B cell (primary cell): ENCODE data around the gene PDGFA. TPM values are rescaled to one million over a fixed set of nuclear protein-coding genes. Genes with fewer than 3 reads are reported as not detected.

ENCODE experiments used
- ATAC-seq: fragments of 200-7000 bp; cut with Tn5 transposase; one replicate; pipeline ENCODE4 v1.10.0; 2021; ENCODE audit warnings: low read depth, mild to moderate bottlenecking, moderate number of reproducible peaks, moderate library complexity
- CTCF ChIA-PET: fragments of 350-600 bp; sonication (Branson Sonifier 250); formaldehyde crosslinking; loops from one replicate; lab custom pipeline; 2021; ENCODE audit warnings: antibody characterized with exemption, inconsistent platforms; lab: Charles Lee
- POLR2A ChIA-PET: fragments of 350-600 bp; sonication (Branson Sonifier 250); formaldehyde crosslinking; loops from one replicate; lab custom pipeline; 2021; ENCODE audit warnings: antibody characterized with exemption; lab: Charles Lee
- DNase-seq: peaks from one replicate; pipeline ENCODE4 v3.0.0; 2013
- H2AFZ ChIP-seq: 2 replicates; pipeline ENCODE4 v1.6.1; 2012; ENCODE audit warnings: mild to moderate bottlenecking, low read depth, low read length; ENCODE audit not compliant: insufficient read depth, poor library complexity, severe bottlenecking
- H3K27ac ChIP-seq, 2 donors: 1 replicate in 1 of 2; 2 replicates in 1 of 2; pipeline ENCODE4 v1.5.1; 2012 to 2013; ENCODE audit warnings: low read length in 2 of 2, mild to moderate bottlenecking in 2 of 2, moderate library complexity in 1 of 2
- H3K27me3 ChIP-seq, 4 experiments: fragments of 200-600 bp in 1 of 4; sonication (generic) in 1 of 4; replicated peaks in 1 of 4; 1 replicate in 2 of 4; 2 replicates in 2 of 4; pipeline versions ENCODE4 v1.6.1 to v1.7.0; 2013 to 2016; ENCODE audit warnings: low read length in 3 of 4, mild to moderate bottlenecking in 2 of 4, mixed read lengths in 1 of 4, moderate library complexity in 1 of 4; ENCODE audit not compliant: insufficient read depth in 4 of 4, control insufficient read depth in 3 of 4; ENCODE audit errors: control extremely low read depth in 1 of 4
- H3K36me3 ChIP-seq, 2 experiments: replicated peaks in 1 of 2; 1 replicate in 1 of 2; 2 replicates in 1 of 2; pipeline versions ENCODE4 v1.6.1 to v1.7.1; 2013; ENCODE audit warnings: low read length in 1 of 2; ENCODE audit not compliant: insufficient read depth in 2 of 2, control insufficient read depth in 1 of 2; ENCODE audit errors: control extremely low read depth in 1 of 2, extremely low read depth in 1 of 2
- H3K4me1 ChIP-seq, 2 donors: fragments of 200-600 bp in 1 of 2; sonication (generic) in 1 of 2; 1 replicate in 1 of 2; 2 replicates in 1 of 2; pipeline versions ENCODE4 v1.5.1 to v1.6.1; 2013 to 2017; ENCODE audit warnings: low read length in 2 of 2; ENCODE audit not compliant: control insufficient read depth in 2 of 2, insufficient read depth in 2 of 2
- H3K4me2 ChIP-seq: replicated peaks from 2 replicates; pipeline ENCODE3; 2012; ENCODE audit warnings: mild to moderate bottlenecking, low read depth, low read length; ENCODE audit not compliant: poor library complexity, severe bottlenecking
- H3K4me3 ChIP-seq, 5 experiments: fragments of 200-600 bp in 1 of 5; sonication (generic) in 1 of 5; 1 replicate in 3 of 5; 2 replicates in 2 of 5; pipeline versions ENCODE4 v1.5.1 to v1.7.0; 2011 to 2016; ENCODE audit warnings: low read length in 4 of 5, mild to moderate bottlenecking in 4 of 5, low read depth in 2 of 5, control low read depth in 1 of 5, moderate library complexity in 1 of 5; ENCODE audit not compliant: insufficient read depth in 1 of 5; ENCODE audit errors: control extremely low read depth in 1 of 5, extremely low read depth in 1 of 5
- H3K79me2 ChIP-seq: fragments of 200-600 bp; sonication (generic); one replicate; pipeline ENCODE4 v1.6.0; 2016; ENCODE audit warnings: low read length; ENCODE audit not compliant: control insufficient read depth, insufficient read depth
- H3K9ac ChIP-seq: fragments of 200-600 bp; sonication (generic); 2 replicates; pipeline ENCODE4 v1.6.1; 2017; ENCODE audit warnings: mild to moderate bottlenecking, low read length, moderate library complexity
- H3K9me3 ChIP-seq, 3 donors: one replicate each; pipeline versions ENCODE4 v1.6.1 to v1.7.1; 2013; ENCODE audit warnings: low read length in 2 of 3; ENCODE audit not compliant: control insufficient read depth in 2 of 3, insufficient read depth in 1 of 3; ENCODE audit errors: control extremely low read depth in 1 of 3
- H4K20me1 ChIP-seq: 2 replicates; pipeline ENCODE4 v1.6.0; 2012; ENCODE audit warnings: mild to moderate bottlenecking, low read length; ENCODE audit not compliant: insufficient read depth, control insufficient read depth, poor library complexity, severe bottlenecking
- H3K27ac Mint-ChIP-seq: one replicate; pipeline ENCODE4 v1.8.0; 2021; ENCODE audit warnings: mixed read lengths
- H3K27me3 Mint-ChIP-seq: one replicate; pipeline ENCODE4 v1.8.0; 2021; ENCODE audit warnings: mixed read lengths
- H3K4me1 Mint-ChIP-seq: one replicate; pipeline ENCODE4 v1.8.0; 2021; ENCODE audit warnings: mixed read lengths
- H3K4me3 Mint-ChIP-seq: one replicate; pipeline ENCODE4 v1.8.0; 2021; ENCODE audit warnings: mixed read lengths
- H3K9me3 Mint-ChIP-seq: one replicate; pipeline ENCODE4 v1.8.0; 2022; ENCODE audit warnings: mixed read lengths; ENCODE audit not compliant: insufficient read depth
- CTCF ChIP-seq: fragments of 200-600 bp; IDR thresholded peaks from one replicate; pipeline ENCODE4 v1.8.0; 2022; ENCODE audit warnings: antibody characterized with exemption, mild to moderate bottlenecking
- EZH2 ChIP-seq: IDR thresholded peaks from 2 replicates; pipeline ENCODE4 v1.6.1; 2012; ENCODE audit warnings: borderline replicate concordance, low read depth, mild to moderate bottlenecking, moderate library complexity, low read length; ENCODE audit not compliant: insufficient read depth, poor library complexity, severe bottlenecking
- WGBS: methylation state at CpG from one replicate; pipeline ENCODE4 v1.1.5; 2013; ENCODE audit warnings: missing lambda C conversion rate; ENCODE audit not compliant: insufficient coverage; 5-methylcytosine and 5-hydroxymethylcytosine counted together
- intact Hi-C: fragments of 100-400 bp; cut with micrococcal nuclease; formaldehyde crosslinking; loops from one replicate; pipeline ENCODE4 v1.10.0; 2022
- polyA plus RNA-seq: library from polyadenylated mRNA; depleted of rRNA; stranded (reverse); fragments of >200 nt; gene quantifications from 2 replicates; pipeline ENCODE4 v1.2.3, GENCODE V29; 2012
- total RNA-seq, 2 donors: library from RNA; stranded (reverse); fragments of 120-200 nt in 1 of 2; gene quantifications; 1 replicate in 1 of 2; 2 replicates in 1 of 2; pipeline versions ENCODE4 v1.2.3 to v1.2.4, GENCODE V29; 2013 to 2022

PDGFA gene
- total and polyA plus RNA-seq, 2 donors (not counting 1 experiment from before 2014, with no cell fraction given) = 0.36 to 1.5 TPM

DNA sequence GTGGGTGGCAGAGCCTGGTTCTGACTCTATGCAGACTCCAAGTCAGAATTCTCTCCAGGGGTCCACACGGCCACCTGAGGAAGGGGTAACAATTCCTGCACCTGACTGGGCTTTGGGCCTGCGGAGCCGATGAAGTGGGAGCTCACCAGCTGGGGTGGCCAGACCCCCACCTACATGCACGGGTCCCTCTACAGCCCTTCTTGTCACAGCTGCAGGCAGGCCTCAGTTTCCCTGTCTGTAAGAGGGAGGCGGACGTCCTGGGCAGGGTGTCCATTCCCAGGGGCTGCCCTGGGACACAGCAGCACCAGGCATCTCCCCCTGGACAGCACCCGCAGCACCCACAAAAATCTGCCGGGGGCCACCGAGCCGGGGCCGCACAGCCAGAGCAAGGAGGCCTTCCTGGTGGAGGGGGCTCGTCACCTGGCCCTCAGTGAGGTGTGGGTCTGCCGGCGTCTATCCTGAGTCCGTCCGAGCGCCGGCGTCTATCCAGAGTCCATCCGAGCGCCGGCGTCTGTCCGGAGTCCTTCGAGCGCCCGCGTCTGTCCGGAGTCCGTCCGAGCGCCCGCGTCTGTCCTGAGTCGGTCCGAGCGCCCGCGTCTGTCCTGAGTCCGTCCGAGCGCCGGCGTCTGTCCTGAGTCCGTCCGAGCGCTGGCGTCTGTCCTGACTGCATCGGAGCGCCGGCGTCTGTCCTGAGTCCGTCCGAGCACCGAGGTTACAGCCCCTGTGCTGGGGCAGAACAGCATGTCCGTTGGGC is 65.1 kb downstream of the PDGFA start:
- no peaks in the 10 kb centered on the region for H4K20me1 ChIP-seq
- ChIA-PET CTCF (no interaction called here), POLR2A (no interaction called here)
- no peak overlapping the region for H3K27ac ChIP-seq
- Mint-ChIP-seq H3K4me1 (peaks cover 11% of the 10 kb centered on the region), H3K27ac (no peak overlapping the region), H3K4me3 (no peak overlapping the region), H3K27me3 (peaks cover 15% of the 10 kb centered on the region), H3K9me3 (no peaks in the 10 kb centered on the region)
- H2AFZ ChIP-seq = no peak overlapping the region
- TF ChIP-seq CTCF (no peak), EZH2 (no peak)
- H3K9ac ChIP-seq = no peak overlapping the region
- H3K4me3 ChIP-seq = no peak overlapping the region
- peaks cover 0 to 6% (median 0%) of the 10 kb centered on the region in 3 donors for H3K9me3 ChIP-seq
- H3K79me2 ChIP-seq = no peaks in the 10 kb centered on the region
- no peaks in the 10 kb centered on the region for H3K36me3 ChIP-seq
- no peak overlapping the region for H3K4me2 ChIP-seq
- 95% methylated on average over 51 of the region's 56 CpGs for WGBS
- H3K27me3 ChIP-seq = peaks cover 0 to 19% (median 8%) of the 10 kb centered on the region in 4 experiments
- intact Hi-C loops = no loop called here
- ATAC-seq = no peak
- no peak for DNase-seq
- H3K4me1 ChIP-seq = peaks cover 0 to 3% of the 10 kb centered on the region in 2 donors

GRCh38 chr7:453597-454306 is 65.9 kb downstream of the PDGFA start:
- ATAC-seq (no peak), DNase-seq (no peak)
- Histone ChIP-seq H3K27ac (no peak overlapping the region), H3K9me3 (peaks cover 0 to 6% (median 0%) of the 10 kb centered on the region in 3 donors), H3K79me2 (no peaks in the 10 kb centered on the region), H3K4me2 (no peak overlapping the region), H3K27me3 (peaks cover 0 to 19% (median 8%) of the 10 kb centered on the region in 4 experiments), H3K9ac (no peak overlapping the region), H3K4me1 (peaks cover 0 to 3% of the 10 kb centered on the region in 2 donors), H2AFZ (no peak overlapping the region), H3K36me3 (no peaks in the 10 kb centered on the region), H4K20me1 (no peaks in the 10 kb centered on the region), H3K4me3 (no peak overlapping the region)
- ChIA-PET CTCF (no interaction called here), POLR2A (no interaction called here)
- Mint-ChIP-seq H3K27ac (no peak overlapping the region), H3K4me3 (no peak overlapping the region), H3K27me3 (peaks cover 15% of the 10 kb centered on the region), H3K4me1 (peaks cover 11% of the 10 kb centered on the region), H3K9me3 (no peaks in the 10 kb centered on the region)
- no peak for TF ChIP-seq CTCF
- intact Hi-C loops = no loop called here
- WGBS = 93% methylated on average over 9 of the region's 27 CpGs
